Measurements from ENCODE around the gene BBLN.

DNA sequence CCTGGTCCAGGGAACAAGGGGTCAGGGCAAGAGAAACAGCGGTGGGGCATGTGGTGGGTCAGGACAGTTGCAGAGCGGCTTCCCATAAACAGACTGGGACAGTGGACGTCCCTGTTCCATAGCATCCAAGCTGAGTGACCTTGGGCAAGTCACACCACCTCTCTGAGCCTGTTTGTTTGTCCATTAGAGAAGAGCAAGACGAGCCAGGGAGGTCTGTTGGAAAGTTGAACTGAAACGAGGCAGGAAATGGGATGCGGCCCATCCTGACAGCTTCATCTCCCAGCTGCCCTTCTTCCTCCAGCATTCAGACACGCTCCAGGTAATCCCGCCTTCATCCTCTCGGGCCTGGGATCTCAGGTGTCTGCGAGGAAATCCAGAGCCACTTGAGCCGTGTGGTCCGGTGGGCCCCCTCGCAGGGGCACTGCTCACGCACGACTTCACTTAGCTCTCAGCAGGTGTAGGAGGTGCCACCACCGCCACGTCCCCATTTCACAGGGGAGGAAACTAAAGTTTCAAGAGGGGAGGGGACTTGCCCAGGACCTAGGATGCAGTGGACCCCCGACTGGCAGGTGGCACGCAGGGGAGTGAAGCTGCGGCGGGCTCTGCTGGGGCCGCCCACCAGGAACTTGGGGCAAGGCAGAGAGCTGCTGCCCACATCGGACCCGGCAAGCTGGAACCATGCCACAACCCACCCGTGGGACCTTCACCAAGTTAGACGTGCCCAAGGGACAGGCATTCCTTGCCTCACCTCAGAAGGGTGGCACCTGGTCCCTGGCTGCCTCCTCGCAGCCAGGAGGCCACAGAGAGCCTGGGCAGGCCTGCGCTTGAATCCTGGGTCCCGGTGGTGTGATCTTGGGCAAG lies 45.5 kb upstream of the BBLN start:
- TF ChIP-seq, protein P1, sequence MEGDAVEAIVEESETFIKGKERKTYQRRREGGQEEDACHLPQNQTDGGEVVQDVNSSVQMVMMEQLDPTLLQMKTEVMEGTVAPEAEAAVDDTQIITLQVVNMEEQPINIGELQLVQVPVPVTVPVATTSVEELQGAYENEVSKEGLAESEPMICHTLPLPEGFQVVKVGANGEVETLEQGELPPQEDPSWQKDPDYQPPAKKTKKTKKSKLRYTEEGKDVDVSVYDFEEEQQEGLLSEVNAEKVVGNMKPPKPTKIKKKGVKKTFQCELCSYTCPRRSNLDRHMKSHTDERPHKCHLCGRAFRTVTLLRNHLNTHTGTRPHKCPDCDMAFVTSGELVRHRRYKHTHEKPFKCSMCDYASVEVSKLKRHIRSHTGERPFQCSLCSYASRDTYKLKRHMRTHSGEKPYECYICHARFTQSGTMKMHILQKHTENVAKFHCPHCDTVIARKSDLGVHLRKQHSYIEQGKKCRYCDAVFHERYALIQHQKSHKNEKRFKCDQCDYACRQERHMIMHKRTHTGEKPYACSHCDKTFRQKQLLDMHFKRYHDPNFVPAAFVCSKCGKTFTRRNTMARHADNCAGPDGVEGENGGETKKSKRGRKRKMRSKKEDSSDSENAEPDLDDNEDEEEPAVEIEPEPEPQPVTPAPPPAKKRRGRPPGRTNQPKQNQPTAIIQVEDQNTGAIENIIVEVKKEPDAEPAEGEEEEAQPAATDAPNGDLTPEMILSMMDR (conservative IDR thresholded peaks at IDR 0.05 in 1 of 2, IDR thresholded peaks at IDR 0.05 in 1 of 2; ENCODE audit: extremely low read depth in 1 of 2, insufficient read depth in 1 of 2, low read depth in 1 of 2, low read length in 2 of 2), result no peak
- TF ChIP-seq EZH2 (IDR thresholded peaks at IDR 0.05; ENCODE audit: borderline replicate concordance, low read length), result no peak
